Frontal cortex (tissue), 4 donors: Measurements from ENCODE around the gene RIT1. TPM values are rescaled to one million over a fixed set of nuclear protein-coding genes. Genes with fewer than 3 reads are reported as not detected.
"Not testable (repeated sequence)": the region's sequence is repeated elsewhere in the genome, so short reads cannot be mapped to it uniquely, and the experiment has no call there.

Experiments
- DNase-seq, 2 donors: peaks; one replicate each; pipeline ENCODE4 v3.0.0; 2012; ENCODE audit warnings: low spot score in 2 of 2
- FAIRE-seq: peaks from 2 replicates; lab custom pipeline; 2012; peaks lifted over from hg19 to GRCh38; lab: Jason Lieb, UNC
- total RNA-seq: library from RNA; depleted of rRNA; stranded (reverse); fragments of >200 nt; gene quantifications from one replicate; pipeline ENCODE4 v1.2.3, GENCODE V29; 2014
- donor health status: control.
- donor health status: control.
- donor health status: control.

The RIT1 gene
- total RNA-seq, 1 donor from 2014 or later = 33.8 TPM

DNA sequence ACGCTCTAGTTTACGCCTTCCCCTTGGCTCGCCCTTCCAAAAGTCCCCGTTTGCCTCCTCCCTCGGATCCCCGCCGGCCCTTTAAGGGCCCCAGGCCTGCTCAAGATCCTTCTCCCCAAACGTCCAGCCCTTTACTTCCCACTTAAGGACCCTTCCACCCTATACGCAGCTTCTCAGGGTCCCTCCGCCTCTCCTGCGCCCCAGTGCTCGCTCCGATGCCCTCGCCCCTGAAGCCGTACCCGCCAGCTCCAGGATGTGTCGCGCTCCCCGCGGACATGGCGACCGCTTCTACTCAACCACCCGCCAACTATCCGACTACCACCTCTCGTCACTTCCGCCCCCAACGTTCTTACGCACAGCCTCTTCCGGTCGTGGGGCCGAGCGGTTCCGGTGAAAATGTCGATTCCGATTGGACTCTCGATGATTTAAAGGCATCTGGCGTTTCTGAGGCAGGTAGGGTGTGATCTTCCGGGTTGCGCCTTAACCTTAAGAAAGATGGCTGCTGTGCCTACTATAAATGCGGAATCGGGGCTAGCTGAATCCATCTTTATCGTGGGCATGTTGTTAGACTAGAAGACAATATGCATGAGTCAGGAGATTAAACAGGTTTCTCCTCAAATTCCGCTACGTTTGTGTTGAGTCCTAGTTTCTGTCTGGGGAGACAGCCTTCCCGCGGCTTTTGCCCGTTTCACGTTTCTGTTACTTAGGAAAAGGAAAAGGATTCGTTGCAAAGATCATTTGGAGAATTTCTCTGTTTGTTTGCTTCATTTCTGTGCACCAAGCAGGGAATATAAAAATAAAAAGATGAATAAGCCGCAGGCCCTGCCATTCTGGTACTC lies 23.2 kb upstream of the RIT1 start, which contains the start of gene KHDC4:
TSS of gene KHDC4 (minus strand) at position 317 of the 839 bp plus-strand sequence. CDS start at position 277, 40 bp downstream.
- DNase-seq (peak; percentile 85 to 90), FAIRE-seq (peak; percentile 96)

DNA sequence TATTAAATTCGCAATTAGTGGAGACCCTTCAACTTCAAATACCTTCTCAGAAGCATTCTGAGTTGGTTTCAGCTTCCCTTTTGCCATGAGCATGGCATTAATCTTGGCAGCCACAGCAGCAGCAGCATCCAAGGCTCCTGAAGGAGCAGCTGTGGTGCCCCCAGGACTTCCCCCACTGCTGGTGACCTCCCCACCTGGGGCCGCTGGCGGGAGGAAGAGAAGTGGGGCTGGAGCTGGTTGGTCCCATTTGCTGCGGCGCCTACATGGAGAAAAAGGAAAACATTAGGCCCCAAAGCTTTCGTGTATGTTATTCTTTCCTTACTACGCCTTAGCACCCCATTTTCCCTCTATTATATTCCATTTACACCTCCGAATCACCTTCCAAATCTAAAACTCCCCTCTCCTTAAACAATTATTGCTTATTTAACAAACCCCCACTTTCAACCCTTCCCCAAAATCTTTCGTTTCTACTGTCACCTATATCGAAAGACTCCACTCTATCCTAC lies 22.5 kb upstream of the RIT1 start:
- FAIRE-seq = no peak
- no peak for DNase-seq

DNA sequence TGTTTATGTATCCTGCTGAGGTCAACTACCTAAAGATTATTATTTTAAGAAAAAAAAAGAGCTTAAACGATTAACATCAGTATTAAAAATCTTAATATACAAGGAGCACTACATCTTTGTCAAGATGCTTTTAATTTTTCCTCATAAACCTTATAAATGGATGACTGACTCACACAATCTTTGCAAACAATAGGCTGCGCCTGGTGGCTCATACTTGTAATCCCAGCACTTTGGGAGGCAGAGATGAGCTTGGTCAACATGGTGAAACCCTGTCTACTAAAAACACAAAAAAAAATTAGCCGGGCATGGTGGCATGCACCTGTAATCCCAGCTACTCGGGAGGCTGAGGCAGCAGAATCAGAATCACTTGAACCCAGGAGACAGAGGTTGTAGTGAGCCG lies 21.3 kb upstream of the RIT1 start:
- FAIRE-seq (no peak), DNase-seq (no peak)

DNA sequence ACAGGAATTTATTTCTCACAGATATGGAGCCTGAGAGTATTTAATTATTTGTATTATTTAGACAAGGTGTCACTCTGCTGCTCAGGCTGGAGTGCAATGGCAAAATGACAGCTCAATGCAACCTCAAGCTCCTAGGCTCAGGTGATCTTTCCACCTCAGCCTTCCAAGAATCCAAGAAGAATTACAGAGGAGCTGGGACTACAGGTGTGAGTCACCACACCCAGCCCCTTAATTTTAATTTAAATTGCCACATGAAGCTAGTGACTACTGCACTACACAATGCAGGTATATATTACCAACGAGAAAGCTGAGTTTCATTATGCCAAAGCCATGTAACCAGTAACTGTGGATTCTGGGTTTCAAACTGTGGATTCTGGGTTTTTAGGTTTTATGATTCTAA lies 20.9 kb upstream of the RIT1 start:
- DNase-seq = no peak

DNA sequence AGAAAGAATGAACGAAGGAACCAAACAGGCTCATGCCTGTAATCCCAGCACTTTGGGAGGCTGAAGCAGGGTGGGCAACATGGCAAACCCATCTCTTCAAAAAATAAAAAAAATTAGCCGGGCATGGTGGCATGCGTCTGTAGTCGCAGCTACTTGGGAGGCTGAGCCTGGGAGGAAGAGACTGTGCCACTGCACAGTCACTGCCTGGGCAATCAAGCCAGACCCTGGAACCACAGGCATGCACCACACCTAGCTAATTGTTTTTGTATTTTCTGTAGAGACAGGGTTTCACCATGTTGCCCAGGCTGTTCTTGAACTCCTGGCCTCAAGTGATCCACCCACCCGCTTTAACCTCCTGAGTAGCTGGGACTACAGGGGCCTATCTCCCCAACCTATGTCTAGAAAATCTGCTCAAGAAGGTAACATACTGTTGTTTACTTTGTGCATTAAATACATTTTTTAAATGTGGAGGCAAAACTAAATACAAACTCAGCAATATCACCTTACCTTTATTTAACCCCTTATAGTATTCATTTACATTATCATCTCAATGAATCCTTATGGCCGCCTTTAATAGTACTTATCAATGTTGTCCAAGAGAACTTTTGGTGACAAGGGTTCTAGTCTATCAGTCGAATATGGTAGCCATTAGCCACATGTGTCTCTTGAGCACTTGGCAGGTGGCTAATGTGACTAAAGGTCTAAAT lies 20.3 kb upstream of the RIT1 start:
- FAIRE-seq (no peak), DNase-seq (no peak)

More for the DNA sequence above, 20.9 kb upstream of the RIT1 start:
- FAIRE-seq = no peak

DNA sequence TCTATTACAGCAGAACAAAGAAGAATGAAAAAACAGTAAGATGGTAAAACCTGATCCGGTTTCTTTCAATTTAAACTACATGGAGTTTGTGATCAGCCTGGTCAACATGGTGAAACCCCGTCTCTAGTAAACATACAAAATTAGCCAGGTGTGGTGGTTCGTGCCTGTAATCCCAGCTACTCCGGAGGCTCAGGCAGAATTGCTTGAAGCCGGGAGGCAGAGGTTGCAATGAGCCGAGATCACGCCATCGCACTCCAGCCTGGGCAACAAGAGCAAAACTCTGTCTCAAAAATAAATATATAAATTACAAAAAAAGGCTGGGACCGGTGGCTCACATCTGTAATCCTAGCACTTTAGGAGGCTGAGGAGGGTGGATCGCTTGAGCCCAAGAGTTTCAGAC lies 19.6 kb upstream of the RIT1 start:
- not testable (repeated sequence) for DNase-seq, FAIRE-seq

DNA sequence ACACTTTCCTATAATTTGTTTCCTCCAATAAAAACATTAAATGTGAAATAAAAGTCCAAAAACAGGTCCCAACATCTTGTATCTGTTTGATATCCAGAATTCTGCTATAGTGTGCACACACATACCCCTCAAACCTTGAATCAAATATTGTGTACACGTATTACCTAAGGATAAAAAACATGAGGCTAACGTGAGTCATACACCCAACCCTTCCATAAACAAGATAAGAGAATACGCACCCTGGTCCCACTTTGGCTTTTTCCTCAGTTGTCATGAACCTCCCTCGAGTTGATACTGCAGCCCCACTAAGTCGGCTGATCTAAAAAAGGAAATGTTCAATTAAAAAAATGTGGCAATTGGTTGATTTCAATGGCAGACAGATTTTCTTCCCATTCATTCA lies 17.9 kb upstream of the RIT1 start:
- FAIRE-seq (no peak), DNase-seq (no peak)

DNA sequence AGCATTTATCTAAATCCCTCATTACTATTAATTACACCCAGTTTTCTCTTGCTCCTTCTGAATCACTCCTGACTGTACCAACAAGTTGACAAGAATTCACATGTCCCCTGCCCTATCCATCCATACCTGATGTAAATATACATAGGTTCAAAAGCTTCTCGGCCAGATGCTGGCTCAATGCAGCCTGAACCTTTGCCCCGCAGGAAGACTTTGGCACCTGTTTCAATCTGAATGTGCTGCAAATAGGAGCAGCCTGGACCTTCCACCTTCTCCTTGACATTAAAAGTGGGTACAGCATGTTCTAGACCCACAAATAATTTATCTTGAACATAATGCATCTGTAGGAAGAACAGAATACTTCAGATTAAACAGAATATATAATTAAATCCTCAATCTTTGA lies 14.4 kb upstream of the RIT1 start:
- FAIRE-seq = no peak
- DNase-seq = no peak

DNA sequence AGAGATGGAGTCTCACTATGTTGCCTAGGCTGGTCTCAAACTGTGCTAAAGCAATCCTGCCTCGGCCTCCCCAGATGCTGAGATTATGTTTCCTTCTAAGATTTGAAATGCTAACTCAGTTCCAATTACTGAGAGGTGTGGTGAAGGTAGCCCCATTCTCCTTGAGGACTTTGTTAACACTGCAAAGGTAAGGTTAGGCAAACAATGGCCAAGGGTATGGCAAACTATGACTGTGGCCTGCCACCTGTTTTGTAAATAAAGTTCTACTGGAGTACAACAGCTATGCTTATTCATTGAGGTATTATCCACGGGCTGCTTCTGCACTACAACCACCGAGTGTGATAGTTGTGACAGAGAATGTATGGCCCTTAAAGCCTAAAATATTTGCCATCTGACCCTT lies 9.6 kb upstream of the RIT1 start:
- DNase-seq (no peak), FAIRE-seq (no peak)

DNA sequence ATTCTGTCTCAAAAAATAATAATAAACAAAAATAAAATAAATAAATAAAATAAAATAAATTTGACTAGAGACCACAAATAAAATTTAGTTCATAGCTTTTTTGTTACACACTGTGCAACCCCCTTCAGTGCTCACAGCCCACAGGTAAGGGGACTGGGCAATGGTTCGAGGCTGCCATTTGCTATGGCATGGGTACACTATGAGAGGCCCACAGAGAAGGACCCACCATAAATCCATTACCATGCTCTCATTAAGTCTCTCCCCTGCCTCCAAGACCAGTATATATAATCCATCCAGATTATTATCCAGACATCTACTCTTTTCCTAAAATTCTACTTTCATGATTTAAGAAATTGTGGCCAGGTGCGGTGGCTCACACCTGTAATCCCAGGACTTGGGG lies 8.7 kb upstream of the RIT1 start:
- DNase-seq (no peak), FAIRE-seq (no peak)

DNA sequence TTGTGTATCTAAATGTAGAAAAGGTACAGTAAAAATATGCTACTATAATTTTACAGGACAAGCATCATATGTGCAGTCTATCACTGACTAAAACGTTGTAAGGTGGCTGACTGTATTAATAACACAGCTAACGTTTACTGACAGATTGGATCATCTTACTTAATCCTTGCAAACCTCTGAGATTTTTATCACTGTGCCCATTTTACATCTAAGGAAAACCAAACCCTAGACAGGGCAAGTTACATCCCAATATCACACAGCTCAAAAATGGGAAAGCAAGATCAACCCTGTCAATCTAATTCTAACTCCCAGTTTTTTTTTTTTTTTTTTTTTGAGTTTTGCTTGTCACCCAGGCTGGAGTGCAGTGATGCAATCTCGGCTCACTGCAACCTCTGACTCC lies 7.5 kb upstream of the RIT1 start:
- no peak for DNase-seq
- no peak for FAIRE-seq

DNA sequence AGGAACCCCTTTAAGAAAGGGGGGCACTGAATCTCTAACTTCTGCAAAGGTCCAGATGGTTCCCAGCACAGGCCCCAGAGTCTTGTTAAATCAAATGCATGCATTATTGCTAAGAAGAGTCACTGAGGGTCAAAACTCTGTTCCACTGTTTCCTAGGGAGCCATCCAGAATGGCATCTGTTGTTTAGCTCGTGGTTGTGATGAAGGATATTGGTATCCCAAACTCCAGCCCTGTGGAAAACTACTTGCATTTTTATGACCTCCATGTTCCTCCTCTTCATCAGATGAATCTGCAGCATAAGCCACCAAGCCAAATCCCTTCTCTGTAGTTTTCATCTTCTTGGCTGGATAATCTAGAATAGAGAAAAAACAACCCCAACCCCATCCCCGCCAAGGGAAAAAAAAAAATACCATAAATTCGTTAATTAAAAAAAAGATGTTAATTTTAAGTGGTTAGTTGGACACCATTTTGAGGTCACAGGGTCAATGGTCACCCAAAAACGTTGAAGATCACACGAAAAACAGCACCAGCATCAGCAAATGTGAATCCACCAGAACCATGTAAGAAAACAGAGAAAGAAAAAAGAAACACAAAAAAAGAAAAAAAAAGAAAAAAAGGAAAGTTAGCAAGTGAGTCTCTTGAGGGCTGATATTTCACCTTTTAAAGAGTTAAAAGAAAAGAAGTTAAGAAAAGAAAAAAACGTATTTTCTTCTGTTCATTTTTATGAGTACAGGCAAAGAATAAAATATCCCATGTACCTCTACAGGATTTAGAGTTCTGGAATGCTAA lies 3.0 kb upstream of the RIT1 start:
- no peak for DNase-seq
- FAIRE-seq = no peak

DNA sequence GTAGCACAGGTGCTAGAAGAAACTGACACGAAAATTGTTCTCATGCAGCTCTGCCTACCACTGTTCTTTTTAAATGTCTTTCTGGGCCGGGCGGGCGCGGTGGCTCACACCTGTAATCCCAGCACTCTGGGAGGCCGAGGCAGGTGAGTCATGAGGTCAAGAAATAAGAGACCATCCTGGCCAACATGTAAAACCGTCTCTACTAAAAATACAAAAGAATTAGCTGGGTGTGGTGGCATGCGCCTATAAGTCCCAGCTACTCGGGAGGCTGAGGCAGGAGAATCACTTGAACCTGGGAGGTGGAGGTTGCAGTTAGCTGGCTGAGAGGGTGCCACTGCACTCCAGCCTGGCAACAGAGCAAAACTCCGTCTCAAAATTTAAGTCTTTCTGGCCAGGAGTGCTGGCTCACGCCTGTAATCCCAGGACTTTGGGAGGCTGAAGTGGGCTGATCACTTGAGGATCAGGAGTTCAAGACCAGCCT lies 947 bp upstream of the RIT1 start:
- DNase-seq = no peak
- FAIRE-seq = no peak

DNA sequence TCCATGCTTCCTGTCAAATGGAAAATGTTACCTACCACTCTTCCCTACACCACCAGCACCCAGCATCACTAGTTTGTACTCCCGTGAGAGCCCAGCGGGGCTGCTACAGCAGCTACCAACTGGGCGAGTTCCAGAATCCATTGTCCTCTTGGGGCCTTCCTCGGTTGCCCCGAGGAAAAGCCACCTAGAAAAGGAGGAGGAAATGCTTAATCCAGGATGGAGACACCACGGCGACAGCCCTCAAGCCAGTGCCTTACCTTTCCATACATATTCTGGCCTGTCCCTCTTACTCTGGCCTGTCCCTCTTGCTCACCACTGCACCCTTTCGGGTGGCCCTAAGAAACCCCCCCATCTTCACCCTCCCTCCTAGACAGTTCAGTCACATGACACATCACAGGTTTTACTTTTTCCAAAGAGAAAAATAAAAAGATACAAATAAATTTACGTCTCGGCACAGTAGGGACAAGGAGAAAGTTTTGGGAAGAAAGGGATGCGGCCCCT lies 478 bp downstream of the RIT1 start:
- FAIRE-seq = no peak
- DNase-seq = no peak

DNA sequence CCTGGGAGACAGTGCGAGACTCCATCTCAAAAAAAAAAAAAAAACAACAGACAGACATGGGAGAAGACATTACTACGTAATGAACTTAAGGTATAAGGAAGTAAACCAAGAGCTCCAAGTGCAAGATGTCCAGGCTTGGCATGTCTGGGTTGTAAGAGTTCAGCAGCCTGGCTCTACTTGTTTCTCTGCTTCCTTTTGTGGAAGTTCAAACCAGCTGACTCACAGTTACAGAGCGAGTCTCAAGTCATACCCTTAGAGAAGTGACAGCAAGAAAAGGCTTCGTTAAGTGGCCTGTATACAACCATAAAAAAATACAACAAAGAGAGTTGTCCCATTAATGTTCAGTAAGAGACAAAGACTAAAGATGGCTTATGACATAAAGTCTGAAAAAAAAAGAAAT lies 1.3 kb downstream of the RIT1 start:
- FAIRE-seq (no peak), DNase-seq (no peak)

DNA sequence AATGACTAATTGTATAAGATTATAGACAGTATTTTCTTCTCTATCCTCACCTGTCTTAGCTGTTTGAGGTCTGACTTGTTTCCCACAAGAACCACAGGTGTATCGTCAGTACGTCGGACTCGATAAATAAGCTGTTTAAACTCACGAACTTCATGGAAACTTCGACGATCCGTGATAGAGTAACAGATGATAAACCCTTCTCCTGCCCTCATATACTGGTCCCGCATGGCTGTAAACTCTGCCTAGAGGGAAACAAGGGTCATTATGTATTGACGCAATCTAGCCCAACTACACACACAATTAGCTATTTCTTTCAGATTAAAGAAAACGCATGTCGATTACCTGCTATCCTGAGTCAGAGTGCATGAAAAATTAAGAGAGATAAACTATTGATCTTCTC lies 6.9 kb downstream of the RIT1 start:
- no peak for DNase-seq
- FAIRE-seq = no peak

DNA sequence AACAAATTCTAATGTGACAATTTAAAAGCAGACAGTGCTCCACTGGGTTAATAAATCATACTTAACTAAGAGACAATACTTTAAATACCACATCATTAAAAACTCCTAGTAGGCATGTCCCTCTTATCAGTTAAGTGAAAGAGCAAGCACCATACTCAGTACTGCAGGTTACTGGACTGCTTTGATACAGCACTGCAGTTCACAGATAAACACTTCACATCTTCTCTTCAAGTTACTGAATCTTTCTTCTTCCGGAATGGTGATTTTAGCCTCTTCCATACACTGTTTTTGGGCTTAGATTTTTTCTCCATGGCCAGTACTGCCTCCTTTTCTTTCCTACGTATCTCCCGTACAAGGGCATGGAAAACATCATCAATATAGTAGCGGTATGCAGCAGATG lies 11.0 kb downstream of the RIT1 start:
- no peak for FAIRE-seq
- DNase-seq = no peak

DNA sequence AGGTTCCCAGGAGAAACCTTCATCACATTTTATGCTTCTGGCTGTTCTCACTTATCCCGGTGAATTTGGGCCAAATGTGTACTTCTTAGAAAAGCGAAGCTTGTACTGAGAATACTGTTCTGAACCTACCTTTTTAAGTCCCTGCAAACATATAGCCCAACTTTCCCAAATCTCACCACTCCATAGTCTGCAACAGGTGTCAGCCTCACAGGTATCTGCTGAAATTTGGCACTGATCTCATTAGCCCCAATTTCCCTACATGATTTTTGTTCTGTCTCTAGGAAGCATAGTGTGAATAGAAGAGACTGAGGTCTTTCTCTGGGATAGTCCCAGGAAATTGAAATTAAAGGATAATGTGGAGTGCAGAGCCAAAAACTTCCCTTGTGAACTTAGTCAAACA lies 11.5 kb downstream of the RIT1 start:
- FAIRE-seq (no peak), DNase-seq (no peak)

DNA sequence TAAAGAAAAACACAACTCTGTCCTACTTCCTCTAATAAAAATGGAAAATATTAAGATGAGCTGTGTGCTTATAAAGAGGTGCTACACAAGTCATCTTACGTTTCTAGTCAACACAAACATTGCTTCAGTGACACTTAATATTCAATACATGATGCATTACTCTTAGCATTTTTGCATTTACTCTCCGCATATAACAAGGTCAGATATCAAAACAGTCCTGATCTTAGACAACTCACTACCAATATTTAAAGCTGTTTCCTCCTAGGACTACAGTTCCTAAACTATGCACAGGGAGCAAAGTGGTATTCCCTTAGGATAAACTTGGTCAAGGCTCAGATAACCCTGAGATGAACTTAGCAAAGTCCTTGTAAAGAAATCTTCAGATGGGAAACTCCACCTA lies 12.3 kb downstream of the RIT1 start:
- DNase-seq (no peak), FAIRE-seq (no peak)

DNA sequence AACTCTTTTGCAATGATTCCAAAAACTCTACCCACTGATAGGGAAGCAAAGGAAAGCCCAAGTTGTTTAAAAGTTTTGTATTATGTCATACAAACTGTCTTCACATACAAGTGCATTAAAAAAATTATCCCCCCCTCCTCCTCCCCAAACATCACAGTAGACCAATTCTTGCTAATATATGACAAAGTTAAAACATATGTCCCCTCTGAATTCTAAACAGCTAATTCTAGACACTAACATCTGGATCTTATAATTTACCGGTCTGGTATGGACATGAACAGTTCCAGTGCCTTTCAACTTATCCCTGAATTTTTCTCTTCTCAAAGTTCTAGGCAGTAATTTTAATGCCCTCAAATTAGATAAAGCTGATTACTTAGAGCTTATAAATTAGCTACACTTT lies 13.4 kb downstream of the RIT1 start:
- FAIRE-seq (no peak), DNase-seq (no peak)
